ENCODE measurements around the gene SFMBT1. TPM values are rescaled to one million over a fixed set of nuclear protein-coding genes. Genes with fewer than 3 reads are reported as not detected.

Gene SFMBT1
- total and polyA plus RNA-seq, 8 donors = 4.9 to 15.8 (median 12.8) TPM

DNA sequence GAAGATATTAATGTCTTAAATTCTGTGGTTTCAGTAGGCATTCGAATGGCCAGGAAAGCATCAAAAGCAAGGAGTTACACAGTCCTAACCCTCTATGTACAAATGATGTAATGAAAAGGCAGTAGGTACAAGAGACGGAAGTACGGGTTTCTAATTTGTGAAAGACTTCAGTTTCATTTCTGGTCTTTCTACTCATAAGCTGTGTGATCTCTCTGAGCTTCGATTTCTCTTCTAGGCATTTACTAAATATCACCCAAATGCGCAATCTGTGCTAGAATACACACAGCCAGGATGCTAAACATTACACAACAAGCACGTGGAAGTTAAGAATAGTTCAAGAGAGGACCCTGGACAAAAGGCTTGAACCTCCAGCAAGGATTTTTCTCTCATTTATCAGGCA is 130.6 kb downstream of the SFMBT1 start:
- H3K9me3 ChIP-seq = no peaks in the 10 kb centered on the region
- FAIRE-seq = no peak
- H3K27ac ChIP-seq = no peak overlapping the region
- H3K4me1 ChIP-seq = peaks cover 2 to 19% (median 16%) of the 10 kb centered on the region in 3 donors
- DNase-seq = no peak
- no peaks in the 10 kb centered on the region for H3K27me3 ChIP-seq
- intact Hi-C loops (cut with DNase I) = no loop called here
- 88 to 91% methylated on average over 6 of the region's 6 CpGs for WGBS, 2 donors
- no peak overlapping the region for H3K4me3 ChIP-seq
- TF ChIP-seq, protein P1, sequence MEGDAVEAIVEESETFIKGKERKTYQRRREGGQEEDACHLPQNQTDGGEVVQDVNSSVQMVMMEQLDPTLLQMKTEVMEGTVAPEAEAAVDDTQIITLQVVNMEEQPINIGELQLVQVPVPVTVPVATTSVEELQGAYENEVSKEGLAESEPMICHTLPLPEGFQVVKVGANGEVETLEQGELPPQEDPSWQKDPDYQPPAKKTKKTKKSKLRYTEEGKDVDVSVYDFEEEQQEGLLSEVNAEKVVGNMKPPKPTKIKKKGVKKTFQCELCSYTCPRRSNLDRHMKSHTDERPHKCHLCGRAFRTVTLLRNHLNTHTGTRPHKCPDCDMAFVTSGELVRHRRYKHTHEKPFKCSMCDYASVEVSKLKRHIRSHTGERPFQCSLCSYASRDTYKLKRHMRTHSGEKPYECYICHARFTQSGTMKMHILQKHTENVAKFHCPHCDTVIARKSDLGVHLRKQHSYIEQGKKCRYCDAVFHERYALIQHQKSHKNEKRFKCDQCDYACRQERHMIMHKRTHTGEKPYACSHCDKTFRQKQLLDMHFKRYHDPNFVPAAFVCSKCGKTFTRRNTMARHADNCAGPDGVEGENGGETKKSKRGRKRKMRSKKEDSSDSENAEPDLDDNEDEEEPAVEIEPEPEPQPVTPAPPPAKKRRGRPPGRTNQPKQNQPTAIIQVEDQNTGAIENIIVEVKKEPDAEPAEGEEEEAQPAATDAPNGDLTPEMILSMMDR (IDR thresholded peaks at IDR 0.05) = no peak
- ATAC-seq = no peak
- H3K36me3 ChIP-seq = peaks cover 0 to 7% (median 0%) of the 10 kb centered on the region in 3 donors

DNA sequence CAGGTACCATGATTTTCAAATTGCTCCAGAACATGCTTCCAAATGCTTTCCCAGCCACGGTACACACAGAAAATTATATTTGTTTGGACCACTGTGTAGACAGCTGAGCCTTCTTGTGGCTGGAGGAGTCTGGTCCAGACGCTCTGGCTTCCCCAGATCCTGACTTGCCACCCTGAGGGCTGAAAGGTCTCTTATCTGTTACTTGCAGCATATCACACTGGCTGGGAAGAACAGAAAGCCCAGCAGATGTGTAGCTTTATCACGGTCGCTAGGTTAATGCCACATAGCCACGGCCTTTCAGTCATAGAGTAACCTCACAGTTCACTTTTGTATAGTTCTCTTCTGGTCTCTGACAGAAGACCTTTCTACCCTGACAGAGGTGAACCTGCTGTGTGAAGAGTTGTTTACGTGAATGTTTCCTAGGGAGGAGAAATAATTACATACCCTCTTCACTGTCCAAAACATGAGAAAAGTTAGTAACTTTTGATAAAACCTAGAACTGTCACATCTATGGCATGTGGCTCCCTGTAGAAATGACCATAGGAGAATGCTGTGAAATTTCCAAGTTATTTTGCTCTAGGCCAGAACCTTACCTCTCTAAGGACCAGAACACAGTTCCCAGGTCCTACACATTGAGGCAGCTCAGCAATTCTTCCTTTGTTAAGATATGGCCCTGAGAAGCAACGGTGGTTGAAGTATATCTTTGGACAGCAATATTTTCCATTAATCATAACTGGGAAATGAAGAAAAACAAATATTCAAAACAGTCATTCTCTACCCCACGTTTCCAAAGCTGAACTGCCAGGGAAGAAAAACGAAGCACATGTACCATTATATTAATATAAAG is 132.8 kb downstream of the SFMBT1 start:
- H3K27me3 ChIP-seq = no peaks in the 10 kb centered on the region
- FAIRE-seq (no peak), ATAC-seq (peak; percentile 81 to 93 (median 88)), DNase-seq (peak in 4 of 6 donors; percentile 48 to 75 (median 60))
- peaks cover 4 to 19% (median 16%) of the 10 kb centered on the region in 3 donors for H3K4me1 ChIP-seq
- 37 to 38% methylated on average over 9 of the region's 9 CpGs for WGBS, 2 donors
- TF ChIP-seq, protein P1 (IDR thresholded peaks at IDR 0.05) = no peak
- intact Hi-C loops (cut with DNase I) = no loop called here
- H3K4me3 ChIP-seq = no peak overlapping the region
- no peaks in the 10 kb centered on the region for H3K36me3 ChIP-seq
- H3K9me3 ChIP-seq = no peaks in the 10 kb centered on the region
- peak overlapping the region; percentile 43 to 76 (median 60) for H3K27ac ChIP-seq

DNA sequence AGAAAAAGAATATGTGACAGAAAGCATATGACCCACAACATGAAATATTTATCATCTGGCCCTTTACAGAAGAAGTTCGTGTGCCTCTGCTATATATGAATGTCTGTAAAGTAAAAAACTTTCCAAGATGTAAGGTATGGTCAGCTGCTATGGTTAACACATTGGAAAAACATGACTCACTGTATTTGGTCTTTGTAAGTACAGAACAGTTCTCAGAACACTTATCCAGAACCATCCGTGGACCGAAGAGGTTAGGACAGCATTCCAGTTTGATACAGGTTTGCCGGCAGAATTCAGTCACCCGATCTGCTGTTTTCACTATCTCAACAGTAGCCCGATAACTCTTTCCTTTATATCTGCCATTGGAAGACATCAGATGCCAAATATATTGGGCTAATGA is 135.1 kb downstream of the SFMBT1 start:
- no peaks in the 10 kb centered on the region for H3K27me3 ChIP-seq
- DNase-seq (no peak), FAIRE-seq (no peak), ATAC-seq (peak; percentile 38 to 56 (median 44))
- peak overlapping the region in 2 of 4 donors; percentile 12 to 56 for H3K27ac ChIP-seq
- intact Hi-C loops (cut with DNase I) = no loop called here
- TF ChIP-seq, protein P1 (IDR thresholded peaks at IDR 0.05) = no peak
- no peaks in the 10 kb centered on the region for H3K9me3 ChIP-seq
- H3K4me1 ChIP-seq = peaks cover 4 to 19% (median 16%) of the 10 kb centered on the region in 3 donors
- 33 to 38% methylated on average over 6 of the region's 6 CpGs for WGBS, 2 donors
- no peak overlapping the region for H3K4me3 ChIP-seq
- H3K36me3 ChIP-seq = peaks cover 0 to 6% (median 0%) of the 10 kb centered on the region in 3 donors

DNA sequence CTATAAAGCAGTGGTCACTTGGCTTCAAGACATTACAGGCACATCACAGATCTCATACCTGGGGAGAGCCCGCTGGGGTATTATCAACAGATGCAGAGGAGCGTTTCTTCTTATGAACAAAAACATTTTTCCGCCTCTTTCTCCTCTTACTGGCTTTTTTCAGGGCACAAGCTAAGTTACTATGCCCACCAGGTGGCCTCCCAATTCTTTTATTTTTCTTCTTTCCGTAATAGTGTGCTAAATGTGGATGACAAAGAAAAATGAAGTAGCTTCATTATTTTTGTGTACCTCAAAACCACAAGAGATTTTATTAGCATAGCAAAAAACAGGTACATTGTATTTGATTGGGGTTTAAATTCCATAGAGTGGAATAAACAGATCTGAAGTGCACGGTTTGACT is 138.4 kb downstream of the SFMBT1 start:
- 88 to 92% methylated on average over 5 of the region's 5 CpGs for WGBS, 2 donors
- no peak overlapping the region for H3K4me3 ChIP-seq
- no peak for FAIRE-seq
- no peak for DNase-seq
- H3K27ac ChIP-seq = no peak overlapping the region
- TF ChIP-seq, protein P1 (IDR thresholded peaks at IDR 0.05) = no peak
- H3K27me3 ChIP-seq = no peaks in the 10 kb centered on the region
- H3K4me1 ChIP-seq = peaks cover 4 to 24% (median 13%) of the 10 kb centered on the region in 3 donors
- intact Hi-C loops (cut with DNase I) = no loop called here
- no peaks in the 10 kb centered on the region for H3K9me3 ChIP-seq
- no peak for ATAC-seq
- peaks cover 0 to 6% (median 4%) of the 10 kb centered on the region in 3 donors for H3K36me3 ChIP-seq

DNA sequence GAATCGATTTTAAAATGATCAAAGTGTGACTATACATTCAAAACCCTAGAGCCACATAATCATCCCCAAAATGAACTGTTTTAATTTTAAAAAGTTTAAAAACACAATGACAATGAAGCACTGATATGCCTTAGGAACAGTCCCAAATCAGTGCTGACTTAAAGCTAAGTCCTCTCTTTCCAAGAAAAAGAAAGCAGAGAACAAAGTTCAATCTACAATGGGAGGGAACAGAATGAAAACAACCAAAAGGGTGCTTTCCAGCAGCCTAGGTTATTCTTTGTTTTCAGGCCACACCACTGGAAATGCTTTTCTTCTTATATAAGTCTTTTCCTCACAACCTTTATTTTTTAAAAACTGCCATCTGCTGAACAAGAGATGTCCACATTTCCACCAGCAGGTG is 141.3 kb downstream of the SFMBT1 start:
- H3K4me3 ChIP-seq = no peak overlapping the region
- peak overlapping the region in 1 of 4 donors; percentile 0 for H3K27ac ChIP-seq
- H3K27me3 ChIP-seq = no peaks in the 10 kb centered on the region
- intact Hi-C loops (cut with DNase I) = no loop called here
- DNase-seq (no peak), ATAC-seq (peak in 2 of 4 donors; percentile 49 to 77), FAIRE-seq (no peak)
- peaks cover 0 to 6% (median 4%) of the 10 kb centered on the region in 3 donors for H3K36me3 ChIP-seq
- 32 to 52% methylated on average over 1 of the region's 1 CpG for WGBS, 2 donors
- no peaks in the 10 kb centered on the region for H3K9me3 ChIP-seq
- TF ChIP-seq, protein P1 (IDR thresholded peaks at IDR 0.05) = no peak
- H3K4me1 ChIP-seq = peaks cover 0 to 8% (median 0%) of the 10 kb centered on the region in 3 donors
